HG03060 (cell line): ENCODE results near the gene LARGE2.
A peak's percentile ranks its signal among the peaks of the same experiment; 100 is the strongest.

Source experiments
- ATAC-seq: cut with Tn5 transposase; IDR thresholded peaks from one replicate; pipeline ENCODE4 v1.9.1; 2021; ENCODE audit warnings: low read depth, moderate number of reproducible peaks; ENCODE audit not compliant: unreplicated experiment

Gene LARGE2

GRCh38 chr11:45913514-45913913 is 8.9 kb upstream of the LARGE2 start:
- ATAC-seq, result no peak

GRCh38 chr11:45913942-45914635 is 8.4 kb upstream of the LARGE2 start:
- no peak for ATAC-seq

GRCh38 chr11:45915446-45915845 is 7.0 kb upstream of the LARGE2 start:
- ATAC-seq, result no peak

GRCh38 chr11:45917286-45917622 is 5.2 kb upstream of the LARGE2 start:
- no peak for ATAC-seq

- ATAC-seq, result peak; percentile 85
Measured at GRCh38 chr11:45917623-45918330, 4.7 kb upstream of the LARGE2 start, which contains the start of gene PEX16. PEX16 (minus strand) TSS chr11:45917877; CDS start chr11:45917811, 66 bp downstream.

GRCh38 chr11:45918331-45918941 is 4.0 kb upstream of the LARGE2 start:
- no peak for ATAC-seq

GRCh38 chr11:45918962-45919675 is 3.3 kb upstream of the LARGE2 start:
- ATAC-seq, result no peak

- ATAC-seq, result no peak
Measured at GRCh38 chr11:45919806-45920530, 2.5 kb upstream of the LARGE2 start.

GRCh38 chr11:45920531-45921477 is 1.7 kb upstream of the LARGE2 start:
- ATAC-seq, result no peak

GRCh38 chr11:45921561-45922424 is 663 bp upstream of the LARGE2 start:
- no peak for ATAC-seq

GRCh38 chr11:45924036-45924915 is 1.8 kb downstream of the LARGE2 start:
- ATAC-seq, result no peak

GRCh38 chr11:45924927-45925326 is 2.5 kb downstream of the LARGE2 start:
- ATAC-seq, result no peak

GRCh38 chr11:45925550-45925949 is 3.1 kb downstream of the LARGE2 start:
- no peak for ATAC-seq

GRCh38 chr11:45926001-45926401 is 3.5 kb downstream of the LARGE2 start:
- no peak for ATAC-seq

GRCh38 chr11:45926536-45927331 is 4.3 kb downstream of the LARGE2 start:
- no peak for ATAC-seq

GRCh38 chr11:45927332-45927683 is 4.9 kb downstream of the LARGE2 start:
- ATAC-seq, result no peak
